Activated CD4-positive, alpha-beta T cell treated with anti-CD3 and anti-CD28 coated beads for 36 hours (primary cell): Measurements from ENCODE around the gene ABCC3. TPM values are rescaled to one million over a fixed set of nuclear protein-coding genes. Genes with fewer than 3 reads are reported as not detected.

Source experiments
- ATAC-seq: fragments of 200-7000 bp; cut with Tn5 transposase; one replicate; pipeline ENCODE4 v1.10.0; 2021; ENCODE audit warnings: mild to moderate bottlenecking, moderate library complexity
- CTCF ChIA-PET: fragments of 350-600 bp; sonication (Branson Sonifier 250); formaldehyde crosslinking; loops from one replicate; lab custom pipeline; 2021; ENCODE audit warnings: antibody characterized with exemption; lab: Charles Lee
- POLR2A ChIA-PET: fragments of 350-600 bp; sonication (Branson Sonifier 250); formaldehyde crosslinking; loops from one replicate; lab custom pipeline; 2021; ENCODE audit warnings: antibody characterized with exemption, inconsistent platforms; lab: Charles Lee
- DNase-seq: peaks from one replicate; pipeline ENCODE4 v3.0.0-alpha.2; 2020
- H3K27ac Mint-ChIP-seq: one replicate; pipeline ENCODE4 v1.8.0; 2021; ENCODE audit warnings: mixed read lengths
- H3K27me3 Mint-ChIP-seq: one replicate; pipeline ENCODE4 v1.8.0; 2021; ENCODE audit warnings: mixed read lengths
- H3K36me3 Mint-ChIP-seq: one replicate; pipeline ENCODE4 v1.8.0; 2021; ENCODE audit warnings: low read depth, mixed read lengths
- H3K4me1 Mint-ChIP-seq: one replicate; pipeline ENCODE4 v1.8.0; 2021; ENCODE audit warnings: mixed read lengths
- H3K4me3 Mint-ChIP-seq: one replicate; pipeline ENCODE4 v1.8.0; 2021; ENCODE audit warnings: mild to moderate bottlenecking, moderate library complexity, mixed read lengths
- H3K9me3 Mint-ChIP-seq: one replicate; pipeline ENCODE4 v1.8.0; 2021; ENCODE audit warnings: low read depth, mixed read lengths
- intact Hi-C, 2 experiments: fragments of 100-400 bp; cut with DNase I in 1 of 2; cut with micrococcal nuclease in 1 of 2; formaldehyde crosslinking; loops; one replicate each; pipeline versions ENCODE4 v1.14.2 to v1.15.1; 2022 to 2024; cut with DNase I, micrococcal nuclease
- total RNA-seq, 2 experiments: library from RNA; stranded (reverse); gene quantifications; one replicate each; pipeline ENCODE4 v1.2.3, GENCODE V29; 2021

The ABCC3 gene
- total RNA-seq, 2 experiments from 2014 or later, result not detected

GRCh38 chr17:50739098-50739497, 104.4 kb downstream of the ABCC3 start:
- no peaks in the 10 kb centered on the region for H3K9me3 Mint-ChIP-seq
- POLR2A ChIA-PET, result interaction anchor here (0.6 to 1.2 kb wide), 3 partner anchors 12 to 89 kb away, joined by 4 to 7 read pairs (median 4); no protein-coding TSS in a partner anchor
- H3K4me1 Mint-ChIP-seq, result peaks cover 49% of the 10 kb centered on the region
- CTCF ChIA-PET, result interaction anchor here (0.6 to 1.3 kb wide), 3 partner anchors 34 to 197 kb away, joined by 3 to 4 read pairs (median 3); no protein-coding TSS in a partner anchor
- DNase-seq (no peak), ATAC-seq (peak; percentile 53)
- peak overlapping the region; percentile 79 for H3K27ac Mint-ChIP-seq
- H3K4me3 Mint-ChIP-seq, result no peak overlapping the region
- H3K36me3 Mint-ChIP-seq, result peaks cover 54% of the 10 kb centered on the region
- intact Hi-C loops, result no loop called here
- no peaks in the 10 kb centered on the region for H3K27me3 Mint-ChIP-seq

Other genes with a start within 250 kb of the ABCC3 start
- 10 to 100 TPM; 74.4 to 82.7 TPM for gene LRRC59, start 237.4 kb upstream of the ABCC3 start, total RNA-seq
- 10 to 100 TPM; 15.0 to 15.7 TPM for gene ACSF2, start 208.7 kb upstream of the ABCC3 start, total RNA-seq
- gene CHAD, start 166.0 kb upstream of the ABCC3 start, total RNA-seq, result not detected
- gene RSAD1, start 156.0 kb upstream of the ABCC3 start, total RNA-seq, result 10 to 100 TPM; 21.5 to 29.0 TPM
- 1 to 10 TPM; 1.4 to 1.8 TPM for gene MYCBPAP, start 126.4 kb upstream of the ABCC3 start, total RNA-seq
- not detected for gene EPN3, start 102.1 kb upstream of the ABCC3 start, total RNA-seq
- gene SPATA20, start 87.7 kb upstream of the ABCC3 start, total RNA-seq, result 10 to 100 TPM in 1 of 2 experiments, 1 to 10 TPM in 1; 9.0 to 10.7 TPM
- not detected for gene CACNA1G, start 74.2 kb upstream of the ABCC3 start, total RNA-seq
- gene ANKRD40, start 73.0 kb downstream of the ABCC3 start, total RNA-seq, result 10 to 100 TPM; 28.0 to 29.8 TPM
- gene LUC7L3, start 84.7 kb downstream of the ABCC3 start, total RNA-seq, result 100 to 1,000 TPM; 112 to 120 TPM
- gene ANKRD40CL, start 132.6 kb downstream of the ABCC3 start, total RNA-seq, result not detected
- not detected for gene WFIKKN2, start 200.7 kb downstream of the ABCC3 start, total RNA-seq
- gene TOB1, start 231.5 kb downstream of the ABCC3 start, total RNA-seq, result 10 to 100 TPM; 31.3 to 43.0 TPM